ENCODE measurements around the gene ATP6V0D1. TPM values are rescaled to one million over a fixed set of nuclear protein-coding genes. Genes with fewer than 3 reads are reported as not detected.
A peak's percentile ranks its signal among the peaks of the same experiment; 100 is the strongest.

The ATP6V0D1 gene
- polyA plus RNA-seq, 2 donors: 17.0 to 78.1 TPM

DNA sequence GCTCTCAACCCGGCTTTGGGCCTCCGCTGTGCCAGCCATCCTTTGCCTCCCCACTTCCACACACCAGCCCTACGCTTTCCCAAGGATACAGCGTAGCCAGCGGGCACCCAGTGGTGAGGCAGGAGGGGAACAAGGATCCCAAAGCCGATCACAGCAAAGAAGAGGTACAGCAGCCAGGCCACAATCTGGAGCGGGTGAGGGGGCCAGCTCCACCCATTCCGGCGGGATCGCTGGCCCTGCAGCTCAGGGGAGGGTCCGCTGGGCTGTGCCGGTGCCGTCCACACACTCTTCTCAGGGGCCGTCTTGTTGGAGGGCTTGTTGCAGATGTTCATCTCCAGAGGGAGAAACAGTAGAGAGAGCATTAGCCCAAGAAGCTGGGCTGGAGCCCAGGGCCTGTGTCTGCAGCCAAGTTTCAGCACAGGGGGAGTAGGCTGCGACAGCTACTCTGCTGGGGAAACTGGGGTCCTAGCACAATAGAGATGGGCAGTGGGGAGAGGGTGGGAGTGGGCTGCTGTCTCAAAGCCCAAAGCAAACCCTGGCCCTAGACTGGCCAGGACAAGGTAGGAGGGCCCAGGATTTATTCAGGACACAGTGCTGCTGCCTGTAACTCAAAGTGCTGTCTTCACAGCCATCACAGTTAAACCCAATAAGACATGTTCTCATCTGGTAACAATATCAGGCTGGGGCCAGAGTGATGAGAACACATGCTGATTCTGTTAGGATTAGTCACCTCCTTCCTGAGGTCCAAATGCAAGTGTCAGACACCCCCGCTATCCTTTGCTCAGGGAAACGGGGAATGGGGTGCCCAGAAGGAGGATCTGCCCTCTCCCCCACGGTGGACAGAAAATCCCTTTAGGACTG, 74.6 kb downstream of the ATP6V0D1 start:
- Histone ChIP-seq H3K9me3 (ENCODE audit: control insufficient read depth in 2 of 2, insufficient read depth in 1 of 2, low read depth in 1 of 2, low read length in 1 of 2) (no peaks in the 10 kb centered on the region), H3K4me1 (ENCODE audit: control insufficient read depth in 2 of 2, insufficient read depth in 2 of 2, low read length in 1 of 2) (peaks cover 4 to 34% of the 10 kb centered on the region in 2 donors), H3K36me3 (ENCODE audit: control insufficient read depth in 2 of 2, insufficient read depth in 2 of 2, low read length in 1 of 2) (no peaks in the 10 kb centered on the region), H3K27ac (ENCODE audit: low read depth in 2 of 2, low read length in 1 of 2) (peak overlapping the region; percentile 52 to 75), H3K4me3 (ENCODE audit: low read depth in 1 of 2, low read length in 2 of 2) (no peak overlapping the region), H3K27me3 (ENCODE audit: control insufficient read depth in 1 of 2, insufficient read depth in 2 of 2, low read length in 2 of 2) (no peaks in the 10 kb centered on the region)
- WGBS, 2 donors: 60 to 75% methylated on average over 18 of the region's 18 CpGs

DNA sequence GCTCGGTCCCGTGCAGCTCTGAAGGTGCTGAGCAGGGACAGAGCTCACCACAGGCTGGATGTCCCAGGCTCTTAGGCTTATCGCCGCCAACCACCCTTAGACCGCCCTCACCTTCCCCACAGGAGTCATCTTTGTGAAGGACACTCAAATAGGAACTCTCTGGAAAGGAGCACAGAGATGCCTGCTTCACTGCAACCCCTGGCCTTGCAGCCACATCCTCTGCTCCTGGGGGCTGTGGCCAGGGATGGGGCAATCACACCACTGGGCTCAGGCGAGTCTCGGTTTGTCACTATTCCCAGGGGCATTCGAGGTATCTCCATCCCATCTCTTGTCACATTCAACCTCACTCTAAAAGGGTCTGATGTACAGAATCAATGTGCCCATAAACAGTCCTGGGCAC, 75.6 kb downstream of the ATP6V0D1 start:
- Histone ChIP-seq H3K4me3 (ENCODE audit: low read depth in 1 of 2, low read length in 2 of 2) (no peak overlapping the region), H3K27me3 (ENCODE audit: control insufficient read depth in 1 of 2, insufficient read depth in 2 of 2, low read length in 2 of 2) (no peaks in the 10 kb centered on the region), H3K9me3 (ENCODE audit: control insufficient read depth in 2 of 2, insufficient read depth in 1 of 2, low read depth in 1 of 2, low read length in 1 of 2) (no peaks in the 10 kb centered on the region), H3K27ac (ENCODE audit: low read depth in 2 of 2, low read length in 1 of 2) (peak overlapping the region; percentile 91 to 92), H3K4me1 (ENCODE audit: control insufficient read depth in 2 of 2, insufficient read depth in 2 of 2, low read length in 1 of 2) (peaks cover 4 to 34% of the 10 kb centered on the region in 2 donors), H3K36me3 (ENCODE audit: control insufficient read depth in 2 of 2, insufficient read depth in 2 of 2, low read length in 1 of 2) (no peaks in the 10 kb centered on the region)
- WGBS, 2 donors: 68 to 78% methylated on average over 8 of the region's 8 CpGs

DNA sequence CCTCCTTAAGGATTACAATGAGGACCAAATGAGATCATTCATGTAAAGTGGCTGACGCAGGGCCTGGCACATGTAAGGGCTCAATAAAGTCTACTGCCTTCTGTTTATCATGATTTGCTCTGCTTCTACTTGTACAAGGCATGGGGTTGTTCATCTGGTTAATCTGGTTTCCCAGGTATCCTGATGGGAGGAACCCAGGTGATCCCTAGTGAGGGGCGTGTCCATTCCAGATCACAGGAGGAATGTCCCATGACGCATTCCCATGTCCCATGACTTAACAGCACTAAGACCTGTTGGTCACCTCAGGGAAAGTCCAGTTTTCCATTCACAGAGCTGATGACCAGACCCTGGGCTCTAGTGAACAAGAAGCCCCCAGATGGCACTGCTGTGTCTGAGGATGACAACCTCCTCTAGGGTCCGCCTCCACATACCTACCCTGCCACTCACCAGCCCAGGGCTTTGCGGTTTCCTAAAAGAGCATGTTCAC, 76.2 kb downstream of the ATP6V0D1 start:
- Histone ChIP-seq H3K27ac (ENCODE audit: low read depth in 2 of 2, low read length in 1 of 2) (peak overlapping the region; percentile 94 to 96), H3K36me3 (ENCODE audit: control insufficient read depth in 2 of 2, insufficient read depth in 2 of 2, low read length in 1 of 2) (no peaks in the 10 kb centered on the region), H3K9me3 (ENCODE audit: control insufficient read depth in 2 of 2, insufficient read depth in 1 of 2, low read depth in 1 of 2, low read length in 1 of 2) (no peaks in the 10 kb centered on the region), H3K4me1 (ENCODE audit: control insufficient read depth in 2 of 2, insufficient read depth in 2 of 2, low read length in 1 of 2) (peaks cover 4 to 32% of the 10 kb centered on the region in 2 donors), H3K4me3 (ENCODE audit: low read depth in 1 of 2, low read length in 2 of 2) (no peak overlapping the region), H3K27me3 (ENCODE audit: control insufficient read depth in 1 of 2, insufficient read depth in 2 of 2, low read length in 2 of 2) (no peaks in the 10 kb centered on the region)
- WGBS, 2 donors: 47 to 55% methylated on average over 5 of the region's 5 CpGs

DNA sequence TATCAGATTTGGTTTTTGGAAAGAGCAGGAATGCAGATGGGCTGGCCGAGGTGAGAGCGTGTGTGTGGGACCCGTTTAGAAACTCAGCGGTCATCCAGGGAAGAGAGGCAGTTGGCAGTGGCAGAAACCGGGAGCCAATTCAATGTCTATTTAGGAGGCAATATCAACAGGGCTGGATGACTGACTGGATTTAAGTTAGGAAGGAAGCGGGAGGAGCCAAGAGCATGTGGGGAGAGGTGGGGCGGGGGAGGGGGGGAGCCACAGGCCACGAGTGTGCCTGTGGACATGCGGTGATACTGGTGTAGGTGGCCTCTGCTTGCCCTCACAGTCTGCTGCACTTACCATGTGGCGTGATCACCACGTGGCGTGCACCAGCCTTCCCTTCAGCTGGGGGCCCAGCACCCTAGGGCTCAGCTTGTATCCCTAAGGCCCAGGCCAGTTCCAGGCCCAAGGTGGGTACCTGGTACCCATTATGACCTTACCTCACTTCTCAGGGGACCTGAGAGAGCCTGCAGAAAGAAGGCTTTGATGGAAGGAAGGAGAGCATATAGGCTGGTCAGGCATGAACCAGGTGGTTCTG, 76.9 kb downstream of the ATP6V0D1 start:
- peaks cover 7 to 33% of the 10 kb centered on the region in 2 donors for H3K4me1 ChIP-seq (ENCODE audit: control insufficient read depth in 2 of 2, insufficient read depth in 2 of 2, low read length in 1 of 2)
- peak overlapping the region in 1 of 2 donors; percentile 9 for H3K4me3 ChIP-seq (ENCODE audit: low read depth in 1 of 2, low read length in 2 of 2)
- peak overlapping the region; percentile 94 to 96 for H3K27ac ChIP-seq (ENCODE audit: low read depth in 2 of 2, low read length in 1 of 2)
- no peaks in the 10 kb centered on the region for H3K27me3 ChIP-seq (ENCODE audit: control insufficient read depth in 1 of 2, insufficient read depth in 2 of 2, low read length in 2 of 2)
- WGBS, 2 donors: 64 to 71% methylated on average over 12 of the region's 12 CpGs
- no peaks in the 10 kb centered on the region for H3K9me3 ChIP-seq (ENCODE audit: control insufficient read depth in 2 of 2, insufficient read depth in 1 of 2, low read depth in 1 of 2, low read length in 1 of 2)
- H3K36me3 ChIP-seq (ENCODE audit: control insufficient read depth in 2 of 2, insufficient read depth in 2 of 2, low read length in 1 of 2): no peaks in the 10 kb centered on the region

DNA sequence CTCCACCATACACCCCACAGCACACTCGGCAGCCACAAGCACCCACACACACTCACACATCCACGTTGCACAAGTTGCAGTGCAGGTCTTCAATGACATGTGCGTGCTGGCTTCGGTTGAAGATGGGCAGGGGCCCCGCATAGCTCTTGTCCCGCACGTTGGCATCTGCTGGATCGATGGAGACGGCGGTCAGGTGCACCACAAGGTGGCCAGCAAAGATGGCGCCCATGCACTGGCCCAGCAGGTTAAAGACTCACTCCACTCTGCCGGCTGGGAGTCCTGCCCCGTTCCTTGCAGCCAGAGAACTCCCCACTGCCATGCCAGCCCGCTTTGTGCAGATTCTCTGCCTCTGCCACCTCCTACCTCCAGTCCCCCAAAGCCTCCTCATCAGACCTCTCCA, 80.1 kb downstream of the ATP6V0D1 start:
- Histone ChIP-seq H3K4me1 (ENCODE audit: control insufficient read depth in 2 of 2, insufficient read depth in 2 of 2, low read length in 1 of 2) (peaks cover 15 to 42% of the 10 kb centered on the region in 2 donors), H3K36me3 (ENCODE audit: control insufficient read depth in 2 of 2, insufficient read depth in 2 of 2, low read length in 1 of 2) (no peaks in the 10 kb centered on the region), H3K9me3 (ENCODE audit: control insufficient read depth in 2 of 2, insufficient read depth in 1 of 2, low read depth in 1 of 2, low read length in 1 of 2) (no peaks in the 10 kb centered on the region), H3K4me3 (ENCODE audit: low read depth in 1 of 2, low read length in 2 of 2) (no peak overlapping the region), H3K27me3 (ENCODE audit: control insufficient read depth in 1 of 2, insufficient read depth in 2 of 2, low read length in 2 of 2) (no peaks in the 10 kb centered on the region), H3K27ac (ENCODE audit: low read depth in 2 of 2, low read length in 1 of 2) (no peak overlapping the region)
- 94 to 95% methylated on average over 14 of the region's 14 CpGs for WGBS, 2 donors

DNA sequence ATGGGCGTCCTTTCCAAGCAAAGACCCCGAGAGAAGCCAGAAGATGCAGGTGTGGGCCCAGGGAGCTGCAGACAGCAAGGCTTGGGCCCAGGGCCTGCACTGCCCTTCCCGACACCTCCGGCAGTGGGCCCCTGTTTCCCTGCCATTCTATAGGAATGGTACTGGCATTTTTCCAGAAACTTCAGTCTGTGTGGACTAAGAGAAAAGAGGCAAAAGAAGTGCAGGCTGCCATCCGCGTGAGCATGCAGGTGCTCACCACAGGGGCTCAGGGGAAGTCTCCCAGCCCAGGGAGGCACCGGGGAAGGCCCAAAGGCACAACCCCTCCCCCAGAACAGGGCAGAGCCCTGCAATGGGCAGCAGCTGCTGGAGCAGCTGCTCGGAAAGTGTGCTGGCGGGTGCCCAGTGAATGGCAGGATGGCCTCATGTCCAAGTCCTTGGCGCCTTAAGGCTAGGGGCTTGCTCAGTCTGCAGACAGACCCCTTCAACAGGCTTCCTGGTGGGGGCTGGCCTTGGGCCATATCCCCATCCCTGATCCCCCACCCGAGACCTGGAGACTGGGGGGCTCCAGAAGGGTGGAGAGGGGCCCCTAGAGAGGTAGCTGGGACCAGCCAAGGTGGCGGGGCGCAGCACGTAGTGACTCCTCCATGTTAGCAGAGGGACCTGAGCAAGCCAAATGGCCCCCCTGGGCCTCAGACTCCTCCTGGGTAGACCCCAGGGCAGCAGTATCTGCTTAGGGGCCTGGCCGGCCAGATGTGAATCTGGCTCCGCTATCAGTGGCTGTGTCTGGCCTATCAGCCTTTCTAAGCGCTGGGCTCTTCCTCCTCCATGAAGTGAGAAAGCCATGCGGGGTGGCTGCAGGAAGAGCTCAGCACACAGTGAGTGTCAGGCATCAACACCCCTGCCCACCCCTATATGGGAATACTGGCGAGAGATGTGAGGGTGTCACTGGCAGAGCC, 80.9 kb downstream of the ATP6V0D1 start:
- Histone ChIP-seq H3K4me1 (ENCODE audit: control insufficient read depth in 2 of 2, insufficient read depth in 2 of 2, low read length in 1 of 2) (peaks cover 11 to 48% of the 10 kb centered on the region in 2 donors), H3K9me3 (ENCODE audit: control insufficient read depth in 2 of 2, insufficient read depth in 1 of 2, low read depth in 1 of 2, low read length in 1 of 2) (no peaks in the 10 kb centered on the region), H3K27ac (ENCODE audit: low read depth in 2 of 2, low read length in 1 of 2) (no peak overlapping the region), H3K27me3 (ENCODE audit: control insufficient read depth in 1 of 2, insufficient read depth in 2 of 2, low read length in 2 of 2) (no peaks in the 10 kb centered on the region), H3K36me3 (ENCODE audit: control insufficient read depth in 2 of 2, insufficient read depth in 2 of 2, low read length in 1 of 2) (no peaks in the 10 kb centered on the region), H3K4me3 (ENCODE audit: low read depth in 1 of 2, low read length in 2 of 2) (no peak overlapping the region)
- WGBS, 2 donors: 66 to 71% methylated on average over 19 of the region's 19 CpGs

DNA sequence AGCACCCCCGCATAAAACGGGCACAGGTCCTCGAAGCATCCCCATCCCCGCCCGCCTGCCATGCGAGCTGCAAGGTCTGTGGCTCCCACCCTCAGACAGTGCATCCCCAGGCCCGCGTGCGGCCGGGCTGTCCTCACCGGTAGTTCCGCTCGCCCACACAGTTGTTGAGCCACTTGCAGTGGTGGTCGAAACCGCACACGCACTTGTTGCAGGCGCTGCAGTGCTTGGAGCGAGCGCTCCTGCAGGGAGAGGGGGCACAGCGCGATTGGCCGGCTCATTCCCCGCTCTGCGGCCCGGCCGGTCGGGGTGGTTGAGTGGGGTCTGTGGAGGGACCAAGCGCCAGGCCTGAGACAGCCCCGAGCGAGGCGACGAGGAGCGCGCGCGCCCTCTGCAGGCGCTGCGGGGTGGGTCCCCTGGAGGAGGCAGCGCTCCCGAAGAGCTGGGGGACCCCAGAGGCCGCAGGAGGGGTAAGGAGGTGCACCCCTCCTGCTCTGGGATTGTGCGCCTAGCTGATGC, 81.7 kb downstream of the ATP6V0D1 start:
- WGBS, 2 donors: 41 to 53% methylated on average over 38 to 42 of the region's 42 CpGs
- Histone ChIP-seq H3K27me3 (ENCODE audit: control insufficient read depth in 1 of 2, insufficient read depth in 2 of 2, low read length in 2 of 2) (no peaks in the 10 kb centered on the region), H3K4me3 (ENCODE audit: low read depth in 1 of 2, low read length in 2 of 2) (no peak overlapping the region), H3K4me1 (ENCODE audit: control insufficient read depth in 2 of 2, insufficient read depth in 2 of 2, low read length in 1 of 2) (peaks cover 11 to 46% of the 10 kb centered on the region in 2 donors), H3K36me3 (ENCODE audit: control insufficient read depth in 2 of 2, insufficient read depth in 2 of 2, low read length in 1 of 2) (no peaks in the 10 kb centered on the region), H3K9me3 (ENCODE audit: control insufficient read depth in 2 of 2, insufficient read depth in 1 of 2, low read depth in 1 of 2, low read length in 1 of 2) (no peaks in the 10 kb centered on the region), H3K27ac (ENCODE audit: low read depth in 2 of 2, low read length in 1 of 2) (no peak overlapping the region)

DNA sequence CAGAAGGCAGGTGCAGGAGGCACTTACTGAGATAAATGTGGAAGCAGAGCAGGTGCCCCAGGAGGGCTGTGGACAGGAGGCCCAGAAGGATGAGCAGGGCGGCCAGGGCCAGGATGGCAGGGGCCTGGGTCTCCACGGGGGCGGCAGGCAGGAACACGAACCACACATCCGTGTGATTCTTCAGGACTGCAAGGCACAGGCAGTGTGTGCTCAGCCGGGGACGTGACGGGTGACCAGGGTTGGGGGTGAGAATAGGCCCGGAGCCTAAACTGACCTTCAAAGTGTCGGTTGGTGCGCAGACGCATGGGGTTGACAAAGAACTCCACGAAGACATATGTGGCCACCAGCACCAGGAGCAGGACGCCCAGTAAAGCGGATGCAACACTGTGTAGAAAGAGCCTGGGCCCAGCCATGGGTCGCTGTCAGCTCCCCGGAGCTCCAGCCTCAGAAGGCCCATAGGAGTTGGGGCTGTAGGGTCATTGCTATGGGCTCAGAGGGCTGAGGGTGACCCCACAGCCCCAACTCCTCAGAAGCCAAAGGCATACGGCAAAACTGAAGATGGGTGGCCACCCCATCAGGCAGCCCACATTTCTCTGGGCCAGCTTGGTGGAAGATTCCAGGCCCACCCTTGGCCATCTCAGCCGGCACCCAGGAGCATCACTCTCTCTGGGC, 82.3 kb downstream of the ATP6V0D1 start:
- WGBS, 2 donors: 90 to 91% methylated on average over 19 of the region's 19 CpGs
- Histone ChIP-seq H3K27me3 (ENCODE audit: control insufficient read depth in 1 of 2, insufficient read depth in 2 of 2, low read length in 2 of 2) (no peaks in the 10 kb centered on the region), H3K4me3 (ENCODE audit: low read depth in 1 of 2, low read length in 2 of 2) (no peak overlapping the region), H3K27ac (ENCODE audit: low read depth in 2 of 2, low read length in 1 of 2) (no peak overlapping the region), H3K4me1 (ENCODE audit: control insufficient read depth in 2 of 2, insufficient read depth in 2 of 2, low read length in 1 of 2) (peaks cover 13 to 43% of the 10 kb centered on the region in 2 donors), H3K36me3 (ENCODE audit: control insufficient read depth in 2 of 2, insufficient read depth in 2 of 2, low read length in 1 of 2) (no peaks in the 10 kb centered on the region), H3K9me3 (ENCODE audit: control insufficient read depth in 2 of 2, insufficient read depth in 1 of 2, low read depth in 1 of 2, low read length in 1 of 2) (no peaks in the 10 kb centered on the region)

All from esophagus (tissue), 2 donors.